ENCODE data around the gene RTN3. TPM values are rescaled to one million over a fixed set of nuclear protein-coding genes. Genes with fewer than 3 reads are reported as not detected.
A peak's percentile ranks its signal among the peaks of the same experiment; 100 is the strongest.
"Not testable (repeated sequence)": the region's sequence is repeated elsewhere in the genome, so short reads cannot be mapped to it uniquely, and the experiment has no call there.

RTN3 gene
- total RNA-seq, 4 donors from 2014 or later = 47.9 to 132 (median 101) TPM

- H3K27ac ChIP-seq = peak overlapping the region in 3 of 4 donors; percentile 1 to 77 (median 74)
- DNase-seq = no peak
- peak overlapping the region; percentile 65 to 93 (median 80) for H3K4me3 ChIP-seq
Measured at GRCh38 chr11:63769714-63770455, 88.6 kb downstream of the RTN3 start.

GRCh38 chr11:63770763-63771162 lies 89.5 kb downstream of the RTN3 start:
- TF ChIP-seq CTCF (IDR thresholded peaks at IDR 0.05) = no peak
- H3K4me1 ChIP-seq = peaks cover 0 to 30% (median 5%) of the 10 kb centered on the region in 4 donors
- H3K36me3 ChIP-seq = no peaks in the 10 kb centered on the region
- DNase-seq = no peak
- H3K27ac ChIP-seq = no peak overlapping the region
- H3K27me3 ChIP-seq = no peaks in the 10 kb centered on the region
- no peak overlapping the region for H3K4me3 ChIP-seq
- no peaks in the 10 kb centered on the region for H3K9me3 ChIP-seq

More at GRCh38 chr11:63769714-63770455, 88.6 kb downstream of the RTN3 start:
- Histone ChIP-seq H3K36me3 (no peaks in the 10 kb centered on the region), H3K27me3 (no peaks in the 10 kb centered on the region), H3K4me1 (peaks cover 3 to 39% (median 5%) of the 10 kb centered on the region in 4 donors), H3K9me3 (no peaks in the 10 kb centered on the region)
- no peak for TF ChIP-seq CTCF (IDR thresholded peaks at IDR 0.05)
- no peak for TF ChIP-seq POLR2A (IDR thresholded peaks at IDR 0.05)

GRCh38 chr11:63771741-63772318 lies 90.5 kb downstream of the RTN3 start:
- H3K27ac ChIP-seq, H3K27me3 ChIP-seq, H3K4me3 ChIP-seq, DNase-seq, H3K9me3 ChIP-seq, H3K36me3 ChIP-seq: not testable (repeated sequence)
- peaks cover 0 to 20% (median 5%) of the 10 kb centered on the region in 4 donors for H3K4me1 ChIP-seq

DNA sequence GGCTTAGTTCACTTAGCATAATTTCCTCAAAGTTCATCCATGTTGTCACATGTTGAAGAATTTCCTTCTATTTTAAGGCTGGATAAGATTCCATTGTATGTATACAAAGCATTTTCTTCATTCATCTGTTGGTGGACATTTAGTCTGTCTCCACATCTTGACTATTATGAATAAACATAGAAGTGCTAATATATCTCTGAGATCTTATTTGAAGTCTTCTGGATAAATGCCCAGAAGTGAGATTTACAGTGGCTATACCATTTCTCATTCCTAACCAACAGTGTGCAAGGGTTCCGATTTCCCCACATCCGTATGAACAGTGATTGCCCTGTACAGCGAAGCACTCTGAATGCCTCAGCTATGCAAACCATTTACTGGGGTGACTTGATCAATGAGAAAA lies 93.9 kb downstream of the RTN3 start:
- H3K9me3 ChIP-seq = no peaks in the 10 kb centered on the region
- no peaks in the 10 kb centered on the region for H3K27me3 ChIP-seq
- H3K27ac ChIP-seq = no peak overlapping the region
- no peaks in the 10 kb centered on the region for H3K36me3 ChIP-seq
- no peaks in the 10 kb centered on the region for H3K4me1 ChIP-seq
- no peak for DNase-seq
- H3K4me3 ChIP-seq = no peak overlapping the region
- no peak for TF ChIP-seq CTCF (IDR thresholded peaks at IDR 0.05)
- TF ChIP-seq POLR2A (IDR thresholded peaks at IDR 0.05) = no peak

DNA sequence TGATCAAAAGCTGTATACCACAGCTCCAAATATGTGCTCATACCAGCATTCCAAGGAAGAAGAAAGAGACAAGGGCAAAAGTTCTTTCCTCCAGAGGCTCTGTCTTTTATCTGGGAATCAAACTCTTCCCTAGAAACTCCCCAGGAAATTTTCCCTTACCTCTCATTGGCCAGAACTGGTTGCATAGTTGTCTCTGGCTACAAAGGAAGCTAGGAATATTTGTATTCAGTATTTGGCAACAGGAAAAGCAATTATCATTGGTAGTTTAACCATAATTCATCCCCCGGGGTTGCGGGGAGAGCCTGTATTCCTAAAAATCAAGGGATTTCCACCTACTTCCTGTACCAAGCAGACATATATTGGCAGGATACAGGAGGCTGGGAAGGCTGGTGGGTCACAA lies 97.7 kb downstream of the RTN3 start:
- Histone ChIP-seq H3K4me1 (no peaks in the 10 kb centered on the region), H3K9me3 (no peaks in the 10 kb centered on the region), H3K27ac (no peak overlapping the region), H3K4me3 (no peak overlapping the region), H3K36me3 (no peaks in the 10 kb centered on the region), H3K27me3 (no peaks in the 10 kb centered on the region)
- DNase-seq = no peak
- TF ChIP-seq CTCF (IDR thresholded peaks at IDR 0.05) = no peak
- no peak for TF ChIP-seq POLR2A (IDR thresholded peaks at IDR 0.05)

DNA sequence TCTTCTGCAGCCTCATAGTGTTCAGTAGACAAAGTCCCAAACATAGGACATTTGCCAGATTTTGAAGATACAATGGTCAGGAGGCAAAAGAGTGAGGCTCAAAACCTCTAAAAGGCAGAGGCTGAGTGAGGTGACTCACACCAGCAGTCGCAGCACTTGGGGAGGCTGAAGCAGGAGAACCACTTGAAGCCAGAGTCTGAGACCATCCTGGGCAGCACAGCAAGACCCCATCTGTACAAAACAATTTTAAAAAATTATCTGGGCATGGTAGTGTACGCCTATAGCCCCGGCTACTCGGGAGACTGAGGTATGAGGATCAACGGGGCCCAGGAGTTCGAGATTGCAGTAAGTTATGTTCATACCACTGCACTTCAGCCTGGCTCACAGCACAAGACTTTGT lies 101.4 kb downstream of the RTN3 start:
- Histone ChIP-seq H3K4me1 (no peaks in the 10 kb centered on the region), H3K27me3 (no peaks in the 10 kb centered on the region), H3K27ac (no peak overlapping the region), H3K4me3 (no peak overlapping the region), H3K36me3 (no peaks in the 10 kb centered on the region), H3K9me3 (no peaks in the 10 kb centered on the region)
- no peak for DNase-seq
- TF ChIP-seq CTCF (IDR thresholded peaks at IDR 0.05) (no peak), POLR2A (IDR thresholded peaks at IDR 0.05) (no peak)
